Common myeloid progenitor, CD34-positive (primary cell): ENCODE results near the gene TNC.

Experiments used
- CTCF ChIA-PET: fragments of 350-600 bp; sonication (Branson Sonifier 250); formaldehyde crosslinking; loops from one replicate; lab custom pipeline; 2021; ENCODE audit warnings: antibody characterized with exemption; lab: Charles Lee
- POLR2A ChIA-PET: fragments of 350-600 bp; sonication (Branson Sonifier 250); formaldehyde crosslinking; loops from one replicate; lab custom pipeline; 2021; ENCODE audit warnings: antibody characterized with exemption; lab: Charles Lee
- DNase-seq, 3 donors: peaks; one replicate each; pipeline versions ENCODE4 v3.0.0 to v3.0.0-alpha.2; 2013
- H3K27ac ChIP-seq, 2 experiments: 1 replicate in 1 of 2; 2 replicates in 1 of 2; pipeline ENCODE4 v1.7.0; 2013; ENCODE audit warnings: inconsistent platforms in 2 of 2, low read length in 2 of 2, mild to moderate bottlenecking in 2 of 2, low read depth in 1 of 2, moderate library complexity in 1 of 2; ENCODE audit not compliant: severe bottlenecking in 2 of 2, insufficient read depth in 1 of 2, poor library complexity in 1 of 2
- H3K27me3 ChIP-seq, 5 experiments: replicated peaks in 2 of 5; 1 replicate in 3 of 5; 2 replicates in 2 of 5; pipeline versions ENCODE4 v1.6.1 to v1.7.0; 2013; ENCODE audit warnings: low read length in 4 of 5, mild to moderate bottlenecking in 2 of 5, moderate library complexity in 2 of 5, inconsistent platforms in 1 of 5; ENCODE audit not compliant: insufficient read depth in 5 of 5, control insufficient read depth in 4 of 5
- H3K36me3 ChIP-seq, 4 experiments: 1 replicate in 2 of 4; 2 replicates in 2 of 4; pipeline versions ENCODE4 v1.6.1 to v1.7.0; 2013; ENCODE audit warnings: low read length in 3 of 4, control low read depth in 1 of 4, mild to moderate bottlenecking in 1 of 4; ENCODE audit not compliant: control insufficient read depth in 4 of 4, insufficient read depth in 4 of 4
- H3K4me1 ChIP-seq, 4 experiments: 1 replicate in 3 of 4; 2 replicates in 1 of 4; pipeline versions ENCODE4 v1.6.1 to v1.7.1; 2013; ENCODE audit warnings: low read length in 3 of 4, mild to moderate bottlenecking in 3 of 4, control low read depth in 1 of 4, inconsistent platforms in 1 of 4, moderate library complexity in 1 of 4; ENCODE audit not compliant: control insufficient read depth in 4 of 4, insufficient read depth in 4 of 4; ENCODE audit errors: control extremely low read depth in 1 of 4
- H3K4me3 ChIP-seq, 7 experiments: 1 replicate in 4 of 7; 2 replicates in 3 of 7; pipeline versions ENCODE4 v1.5.1 to v1.7.0; 2013; ENCODE audit warnings: mild to moderate bottlenecking in 7 of 7, low read length in 6 of 7, moderate library complexity in 6 of 7, inconsistent platforms in 2 of 7, low read depth in 2 of 7, control low read depth in 1 of 7; ENCODE audit not compliant: insufficient read depth in 4 of 7, control insufficient read depth in 1 of 7; ENCODE audit errors: extremely low read depth in 1 of 7
- H3K9me3 ChIP-seq, 5 experiments: 1 replicate in 4 of 5; 2 replicates in 1 of 5; pipeline versions ENCODE4 v1.6.1 to v1.7.1; 2013; ENCODE audit warnings: low read length in 4 of 5, mild to moderate bottlenecking in 2 of 5, inconsistent platforms in 1 of 5, low read depth in 1 of 5, moderate library complexity in 1 of 5; ENCODE audit not compliant: control insufficient read depth in 4 of 5, insufficient read depth in 2 of 5; ENCODE audit errors: control extremely low read depth in 1 of 5
- WGBS: methylation state at CpG from one replicate; pipeline ENCODE4 v1.1.5; 2013; ENCODE audit not compliant: insufficient coverage; 5-methylcytosine and 5-hydroxymethylcytosine counted together

The TNC gene

DNA sequence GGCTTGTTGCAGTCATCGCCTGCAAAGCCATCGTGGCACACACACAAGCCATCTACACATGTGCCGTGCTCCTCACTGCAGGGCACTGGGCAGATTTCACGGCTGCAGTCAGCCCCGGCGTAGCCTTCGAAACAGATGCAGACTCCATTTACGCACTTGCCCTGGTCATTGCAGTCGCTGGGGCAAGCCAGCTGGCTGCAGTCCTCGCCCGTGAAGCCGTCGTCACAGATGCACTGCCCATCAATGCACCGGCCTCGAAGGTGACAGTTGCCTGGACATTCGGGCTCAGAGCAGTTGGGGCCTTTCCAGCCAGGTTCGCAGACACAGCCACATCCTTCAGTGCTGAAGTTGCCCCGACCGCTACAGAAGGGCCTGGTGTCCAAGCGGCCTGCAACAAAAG, 31.1 kb downstream of the TNC start:
- POLR2A ChIA-PET: no interaction called here
- H3K36me3 ChIP-seq: no peaks in the 10 kb centered on the region
- no peaks in the 10 kb centered on the region for H3K4me1 ChIP-seq
- WGBS: 98% methylated on average over 20 of the region's 20 CpGs
- no peak overlapping the region for H3K4me3 ChIP-seq
- CTCF ChIA-PET: no interaction called here
- no peak for DNase-seq
- H3K27ac ChIP-seq: no peak overlapping the region
- no peaks in the 10 kb centered on the region for H3K9me3 ChIP-seq
- no peaks in the 10 kb centered on the region for H3K27me3 ChIP-seq

GRCh38 chr9:115086461-115086860, 31.5 kb downstream of the TNC start:
- Histone ChIP-seq H3K9me3 (no peaks in the 10 kb centered on the region), H3K4me1 (no peaks in the 10 kb centered on the region), H3K36me3 (no peaks in the 10 kb centered on the region), H3K27me3 (no peaks in the 10 kb centered on the region), H3K27ac (no peak overlapping the region), H3K4me3 (no peak overlapping the region)
- POLR2A ChIA-PET: no interaction called here
- CTCF ChIA-PET: interaction anchor here (0.6 kb wide), 1 partner anchor 118 kb away, joined by 3 read pairs; no protein-coding TSS in a partner anchor
- DNase-seq: no peak
- 92% methylated on average over 7 of the region's 19 CpGs for WGBS

DNA sequence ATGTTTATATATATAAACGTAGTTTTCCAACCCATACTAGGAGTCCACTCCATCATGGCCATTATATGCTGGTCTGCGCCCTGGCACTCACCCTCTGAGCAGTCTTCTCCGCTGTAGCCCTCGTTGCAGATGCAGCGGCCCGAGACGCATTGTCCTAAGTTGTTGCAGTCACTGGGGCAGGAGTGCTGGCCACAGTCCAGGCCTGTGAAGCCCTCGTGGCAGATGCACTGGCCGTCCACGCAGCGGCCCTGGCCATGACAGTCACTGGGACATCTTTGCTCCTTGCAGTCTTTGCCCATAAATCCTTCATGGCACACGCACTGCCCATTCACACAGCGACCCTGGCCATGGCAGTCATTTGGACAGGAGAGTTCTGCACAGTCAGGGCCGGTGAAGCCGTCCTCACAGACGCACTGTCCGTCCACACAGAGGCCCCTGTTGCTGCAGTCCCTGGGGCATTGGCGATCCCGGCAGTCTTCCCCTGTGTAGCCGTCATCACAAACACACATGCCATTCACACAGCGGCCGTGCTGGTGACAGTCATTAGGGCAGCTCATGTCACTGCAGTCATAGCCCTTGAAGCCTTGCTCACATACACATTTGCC, 32.1 kb downstream of the TNC start:
- Histone ChIP-seq H3K4me3 (no peak overlapping the region), H3K27ac (no peak overlapping the region), H3K9me3 (no peaks in the 10 kb centered on the region), H3K4me1 (no peaks in the 10 kb centered on the region), H3K27me3 (no peaks in the 10 kb centered on the region), H3K36me3 (no peaks in the 10 kb centered on the region)
- WGBS: 97% methylated on average over 21 of the region's 22 CpGs
- POLR2A ChIA-PET: no interaction called here
- CTCF ChIA-PET: interaction anchor here (0.6 kb wide), 1 partner anchor 119 kb away, joined by 3 read pairs; no protein-coding TSS in a partner anchor
- no peak for DNase-seq

GRCh38 chr9:115084709-115085108, 33.2 kb downstream of the TNC start:
- Histone ChIP-seq H3K4me1 (no peaks in the 10 kb centered on the region), H3K4me3 (no peak overlapping the region), H3K9me3 (no peaks in the 10 kb centered on the region), H3K36me3 (no peaks in the 10 kb centered on the region), H3K27ac (no peak overlapping the region), H3K27me3 (no peaks in the 10 kb centered on the region)
- CTCF ChIA-PET: no interaction called here
- POLR2A ChIA-PET: no interaction called here
- no peak for DNase-seq
- WGBS: 100% methylated on average over 2 of the region's 3 CpGs

DNA sequence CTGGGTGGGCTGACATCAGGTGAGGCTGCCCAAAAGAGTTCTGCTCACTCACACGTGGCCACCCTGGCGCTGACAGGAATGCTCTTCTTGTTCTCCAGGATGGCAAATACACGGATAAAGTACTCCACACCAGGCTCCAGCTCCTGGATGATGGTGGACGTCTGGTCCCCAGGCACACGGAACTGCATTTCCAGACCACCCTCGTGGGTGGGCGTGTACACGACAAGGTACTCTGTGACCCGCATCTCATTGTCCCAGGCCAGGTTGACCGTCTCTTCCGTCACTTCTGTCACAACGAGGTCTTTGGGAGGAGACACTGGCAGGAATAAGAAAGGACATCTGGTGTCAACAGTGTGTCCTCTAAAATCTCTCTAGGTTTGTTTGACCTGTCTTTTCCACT, 33.8 kb downstream of the TNC start:
- CTCF ChIA-PET: no interaction called here
- no peaks in the 10 kb centered on the region for H3K9me3 ChIP-seq
- no peak overlapping the region for H3K4me3 ChIP-seq
- H3K4me1 ChIP-seq: no peaks in the 10 kb centered on the region
- H3K27me3 ChIP-seq: no peaks in the 10 kb centered on the region
- POLR2A ChIA-PET: no interaction called here
- H3K36me3 ChIP-seq: no peaks in the 10 kb centered on the region
- WGBS: 99% methylated on average over 12 of the region's 12 CpGs
- no peak overlapping the region for H3K27ac ChIP-seq
- DNase-seq: no peak

DNA sequence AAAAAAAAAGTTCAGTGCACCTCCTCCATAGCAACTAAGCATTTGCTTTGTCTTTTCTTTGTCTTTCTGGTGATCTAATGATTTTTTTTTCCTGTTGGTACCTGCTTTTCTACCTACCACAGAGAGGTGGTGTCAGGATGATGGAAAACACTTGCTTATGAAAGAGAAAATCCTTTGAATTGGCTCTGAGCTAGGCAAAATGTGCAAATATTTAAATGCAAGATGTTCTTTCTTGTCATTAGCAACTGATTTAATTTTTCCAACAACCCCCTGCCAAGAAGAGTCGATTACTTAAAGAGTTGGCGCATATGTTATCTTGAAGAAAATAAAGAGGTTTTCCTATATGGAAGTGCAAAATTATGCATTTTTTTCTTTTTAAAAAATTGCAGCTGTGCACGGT, 37.7 kb downstream of the TNC start:
- ChIA-PET POLR2A (no interaction called here), CTCF (no interaction called here)
- no peaks in the 10 kb centered on the region for H3K36me3 ChIP-seq
- H3K4me1 ChIP-seq: no peaks in the 10 kb centered on the region
- no peak overlapping the region for H3K27ac ChIP-seq
- no peaks in the 10 kb centered on the region for H3K9me3 ChIP-seq
- no peaks in the 10 kb centered on the region for H3K27me3 ChIP-seq
- DNase-seq: no peak
- no peak overlapping the region for H3K4me3 ChIP-seq
- 100% methylated on average over 1 of the region's 3 CpGs for WGBS

DNA sequence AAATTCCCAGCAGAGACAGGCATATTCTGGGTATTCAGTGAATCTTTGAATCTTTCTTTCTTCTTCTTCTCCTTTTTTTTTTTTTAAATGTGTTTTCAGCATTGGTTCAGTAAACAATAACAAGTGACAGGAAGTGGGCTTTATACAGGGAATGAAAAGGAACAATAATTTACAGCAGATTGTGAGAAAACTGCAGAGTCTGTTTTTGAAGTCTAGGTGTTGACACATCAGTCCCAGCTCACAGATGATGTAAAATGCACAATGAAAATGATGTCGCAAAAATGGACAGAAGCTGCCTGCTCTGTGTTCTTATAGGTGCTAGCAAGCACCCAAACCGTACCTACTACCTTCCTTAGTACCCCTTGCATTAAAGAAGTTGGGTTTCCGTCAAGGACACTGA, 38.8 kb downstream of the TNC start:
- Histone ChIP-seq H3K36me3 (no peaks in the 10 kb centered on the region), H3K4me3 (no peak overlapping the region), H3K27me3 (no peaks in the 10 kb centered on the region), H3K27ac (no peak overlapping the region), H3K9me3 (no peaks in the 10 kb centered on the region), H3K4me1 (no peaks in the 10 kb centered on the region)
- POLR2A ChIA-PET: no interaction called here
- WGBS: 100% methylated on average over 3 of the region's 3 CpGs
- CTCF ChIA-PET: no interaction called here
- DNase-seq: no peak
